Epithelial cell of proximal tubule (primary cell): ENCODE measurements around the gene ACTRT2. TPM values are rescaled to one million over a fixed set of nuclear protein-coding genes. Genes with fewer than 3 reads are reported as not detected.

ENCODE experiments used
- DNase-seq: peaks from one replicate; pipeline ENCODE4 v3.0.0-alpha.2; 2011; ENCODE audit warnings: low read depth
- H3K4me3 ChIP-seq: 2 replicates; pipeline ENCODE4 v1.5.1; 2011; ENCODE audit warnings: low read depth, mild to moderate bottlenecking, low read length
- total RNA-seq: library from RNA; depleted of rRNA; stranded (reverse); fragments of >200 nt; gene quantifications from 2 replicates; pipeline ENCODE4 v1.2.3, GENCODE V29; 2015
- TF ChIP-seq, protein P1 (sequence below): conservative IDR thresholded peaks from 2 replicates; pipeline ENCODE4 v1.5.1; 2012; ENCODE audit warnings: low read depth, mild to moderate bottlenecking, low read length

Gene ACTRT2
- total RNA-seq, 1 donor from 2014 or later, result not detected

DNA sequence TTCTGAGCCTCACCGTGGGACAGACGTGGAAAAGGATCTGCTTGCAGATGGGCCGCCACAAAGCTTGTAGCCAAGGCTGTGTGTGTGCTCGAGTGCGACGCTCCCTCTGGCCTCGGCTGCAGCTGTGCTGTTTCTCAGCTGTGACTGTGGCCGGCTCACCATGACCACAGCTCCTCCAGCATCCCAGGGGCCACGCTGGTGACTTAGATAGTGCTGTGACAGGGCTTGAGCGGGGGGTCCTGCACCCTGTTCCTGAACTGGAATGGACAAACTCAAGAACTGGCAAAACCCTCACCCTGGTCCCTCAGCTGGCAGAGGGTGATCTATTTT is 17.4 kb upstream of the ACTRT2 start:
- no peak for DNase-seq
- H3K4me3 ChIP-seq, result no peak overlapping the region
- TF ChIP-seq, protein P1, sequence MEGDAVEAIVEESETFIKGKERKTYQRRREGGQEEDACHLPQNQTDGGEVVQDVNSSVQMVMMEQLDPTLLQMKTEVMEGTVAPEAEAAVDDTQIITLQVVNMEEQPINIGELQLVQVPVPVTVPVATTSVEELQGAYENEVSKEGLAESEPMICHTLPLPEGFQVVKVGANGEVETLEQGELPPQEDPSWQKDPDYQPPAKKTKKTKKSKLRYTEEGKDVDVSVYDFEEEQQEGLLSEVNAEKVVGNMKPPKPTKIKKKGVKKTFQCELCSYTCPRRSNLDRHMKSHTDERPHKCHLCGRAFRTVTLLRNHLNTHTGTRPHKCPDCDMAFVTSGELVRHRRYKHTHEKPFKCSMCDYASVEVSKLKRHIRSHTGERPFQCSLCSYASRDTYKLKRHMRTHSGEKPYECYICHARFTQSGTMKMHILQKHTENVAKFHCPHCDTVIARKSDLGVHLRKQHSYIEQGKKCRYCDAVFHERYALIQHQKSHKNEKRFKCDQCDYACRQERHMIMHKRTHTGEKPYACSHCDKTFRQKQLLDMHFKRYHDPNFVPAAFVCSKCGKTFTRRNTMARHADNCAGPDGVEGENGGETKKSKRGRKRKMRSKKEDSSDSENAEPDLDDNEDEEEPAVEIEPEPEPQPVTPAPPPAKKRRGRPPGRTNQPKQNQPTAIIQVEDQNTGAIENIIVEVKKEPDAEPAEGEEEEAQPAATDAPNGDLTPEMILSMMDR, result no peak

DNA sequence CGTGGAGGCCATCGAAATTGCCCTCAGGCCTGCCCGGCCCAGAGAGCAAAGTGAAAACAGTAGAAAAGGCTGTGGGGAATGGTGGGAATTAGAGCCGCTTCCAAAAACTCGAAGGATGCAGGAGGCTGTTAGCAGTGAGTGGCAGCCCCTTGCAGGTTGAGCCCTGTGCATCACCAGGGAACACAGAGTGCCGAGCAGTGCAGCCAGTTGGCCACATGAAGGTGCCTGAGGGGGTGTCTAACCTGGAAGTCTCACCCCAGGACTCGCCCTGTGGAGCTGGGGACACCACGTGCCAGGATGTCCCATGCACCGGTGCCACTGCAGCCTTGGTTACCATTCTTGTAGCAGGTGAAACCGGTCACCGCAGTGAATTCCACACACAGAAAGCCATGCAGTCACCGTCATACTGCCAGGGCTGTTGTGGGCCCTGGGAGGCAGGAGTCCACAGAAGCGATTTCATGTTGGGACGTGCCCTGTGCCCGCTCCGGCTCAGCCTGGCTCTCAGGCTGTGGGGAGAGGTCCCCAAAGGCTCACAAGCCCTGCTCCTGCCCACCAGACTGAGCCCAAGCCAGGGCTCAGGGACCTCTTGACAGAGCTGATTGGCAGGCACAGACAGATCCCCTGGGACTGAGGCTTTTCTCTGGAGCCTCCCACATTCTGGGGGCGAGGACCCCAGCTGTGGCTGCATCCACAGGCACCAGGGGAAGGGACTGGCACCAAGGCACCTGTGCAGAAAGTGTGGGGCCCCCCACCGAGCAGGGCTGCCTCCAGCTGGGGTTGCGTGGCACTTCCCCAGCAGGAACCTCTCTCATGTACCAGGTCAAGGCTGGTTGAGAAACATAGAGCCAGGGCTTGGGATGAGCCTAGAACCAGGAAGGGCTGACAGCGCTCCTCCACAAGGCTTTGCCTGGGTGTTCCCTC is 16.7 kb upstream of the ACTRT2 start:
- TF ChIP-seq, protein P1, result no peak
- no peak overlapping the region for H3K4me3 ChIP-seq
- no peak for DNase-seq

DNA sequence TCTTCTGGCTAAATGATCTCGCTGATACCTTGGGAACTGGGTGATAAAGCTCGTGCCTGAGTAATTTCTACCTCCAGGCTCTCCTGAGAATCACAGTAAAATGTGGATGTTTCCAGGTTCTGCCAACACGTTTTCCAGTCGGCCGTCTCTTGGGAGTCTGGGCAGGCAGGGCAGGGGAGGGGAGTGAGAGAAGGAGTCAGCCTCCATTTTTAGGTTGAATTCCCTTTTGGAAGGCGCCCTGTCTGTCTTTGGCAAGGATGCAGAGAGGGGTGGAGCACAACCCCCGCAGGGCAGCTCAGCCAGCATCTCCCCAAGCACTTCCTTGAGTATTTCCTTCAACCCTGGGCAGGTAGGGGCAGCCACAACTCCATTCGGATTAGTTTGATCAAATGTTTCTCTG is 15.5 kb upstream of the ACTRT2 start:
- H3K4me3 ChIP-seq, result no peak overlapping the region
- no peak for DNase-seq
- TF ChIP-seq, protein P1, result no peak

DNA sequence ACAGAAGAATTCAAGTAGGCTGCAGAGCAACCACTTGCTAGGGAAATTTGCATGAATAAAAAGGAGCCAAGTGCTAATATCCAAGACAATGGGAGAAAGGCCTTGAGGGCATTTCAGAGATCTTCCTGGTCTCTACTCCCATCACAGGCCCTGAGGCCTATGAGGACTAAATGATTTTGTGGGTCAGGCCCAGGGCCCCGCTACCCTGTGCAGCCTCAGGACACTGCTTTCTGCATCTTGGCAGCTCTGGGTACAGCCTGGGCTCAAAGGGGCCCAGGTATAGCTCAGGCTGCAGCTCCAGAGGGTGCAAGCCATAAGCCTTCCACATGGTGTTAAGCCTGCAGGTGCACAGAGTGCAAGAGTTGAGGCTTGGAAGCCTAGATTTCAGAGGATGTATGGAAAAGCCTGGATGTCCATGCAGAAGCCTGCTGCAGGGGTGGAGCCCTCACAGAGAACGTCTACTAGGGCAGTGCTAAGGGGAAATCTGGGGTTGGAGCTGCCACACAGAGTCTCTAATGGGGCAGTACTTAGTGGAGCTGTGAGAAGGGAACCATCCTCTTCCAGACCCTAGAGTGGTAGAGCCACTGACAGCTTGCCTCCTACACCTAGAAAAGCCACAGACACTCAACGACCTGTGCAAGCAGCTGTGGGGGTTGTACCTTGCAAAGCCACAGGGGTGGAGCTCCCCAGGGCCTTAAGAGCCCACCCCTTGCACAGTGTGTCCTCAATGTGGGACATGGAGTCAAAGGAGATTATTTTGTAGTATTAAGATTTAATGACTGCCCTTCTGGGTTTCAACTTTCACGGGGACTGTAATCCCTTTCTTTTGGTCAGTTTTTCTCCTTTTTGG is 13.7 kb upstream of the ACTRT2 start:
- H3K4me3 ChIP-seq, result no peak overlapping the region
- TF ChIP-seq, protein P1, result no peak
- no peak for DNase-seq

DNA sequence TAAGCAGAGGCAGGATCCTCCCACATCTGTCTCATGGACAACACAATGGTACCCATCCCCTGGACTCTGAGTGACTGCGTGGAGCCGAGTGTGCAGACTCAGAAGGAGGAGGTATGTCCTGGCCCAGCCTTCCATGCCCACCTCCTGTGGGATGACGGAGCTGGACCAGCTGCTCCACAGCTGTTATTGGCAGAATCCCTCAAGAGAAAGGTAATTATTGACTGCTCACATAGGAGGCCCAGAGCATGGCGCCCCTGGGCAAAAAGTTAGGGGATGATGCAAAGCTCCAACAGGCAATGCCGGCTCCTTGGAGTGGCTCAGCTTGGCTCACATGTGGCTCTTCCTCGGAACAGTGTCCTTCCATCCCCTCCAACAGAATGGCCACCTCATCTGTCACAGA is 12.2 kb upstream of the ACTRT2 start:
- no peak overlapping the region for H3K4me3 ChIP-seq
- DNase-seq, result no peak
- TF ChIP-seq, protein P1, result no peak

DNA sequence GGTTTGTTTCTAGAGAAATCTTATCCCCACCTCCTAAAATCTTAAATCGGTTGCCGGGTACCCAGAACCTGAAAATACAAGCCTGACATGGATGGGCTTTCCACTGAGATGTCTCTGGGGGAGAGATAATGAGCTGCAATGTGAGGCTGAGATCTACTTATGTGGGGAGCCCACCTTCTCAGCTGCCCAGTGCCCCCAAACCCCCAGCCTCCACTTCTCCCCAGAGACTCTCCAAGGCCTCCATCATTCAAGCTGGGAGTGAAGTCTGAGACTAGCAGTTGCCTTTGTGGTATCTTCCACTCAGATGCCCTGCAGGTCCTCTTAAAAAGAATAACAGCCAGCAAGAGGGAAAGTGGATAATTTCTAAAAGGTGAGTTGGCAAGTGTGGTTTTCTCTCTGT is 11.7 kb upstream of the ACTRT2 start:
- no peak overlapping the region for H3K4me3 ChIP-seq
- no peak for DNase-seq
- TF ChIP-seq, protein P1, result no peak
